Measurements from ENCODE around the gene OGFOD3.

- TF ChIP-seq CTCF (conservative IDR thresholded peaks at IDR 0.05 in 1 of 2, IDR thresholded peaks at IDR 0.05 in 1 of 2; ENCODE audit: extremely low read depth in 1 of 2, insufficient read depth in 1 of 2, low read depth in 1 of 2, low read length in 2 of 2) (no peak), EZH2 (IDR thresholded peaks at IDR 0.05; ENCODE audit: borderline replicate concordance, low read length) (no peak)
Measured at GRCh38 chr17:82385559-82386254, 32.7 kb downstream of the OGFOD3 start.

Measured in mammary epithelial cell (primary cell).